Measurements from ENCODE around the gene HEXIM1. TPM values are rescaled to one million over a fixed set of nuclear protein-coding genes. Genes with fewer than 3 reads are reported as not detected.

Gene HEXIM1
- total RNA-seq, 1 experiment from 2014 or later: 29.6 TPM

DNA sequence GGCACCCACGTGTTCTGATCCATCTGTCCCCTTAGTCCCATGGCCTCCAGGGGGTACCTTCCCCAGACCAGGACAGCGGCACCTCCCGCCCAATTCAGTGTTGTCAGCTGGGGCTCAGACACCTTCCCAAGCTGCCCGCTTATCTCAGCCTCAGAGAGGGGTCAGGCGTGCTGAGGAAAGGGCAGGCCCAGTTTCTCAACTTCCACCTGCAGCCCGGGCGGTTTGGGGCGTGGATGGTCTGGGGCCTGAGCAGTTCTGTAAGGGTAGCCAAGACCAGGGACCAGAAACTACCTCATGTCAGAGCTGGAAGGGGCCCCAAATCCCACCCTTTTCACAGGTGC, 21.1 kb upstream of the HEXIM1 start (continued):
- TF ChIP-seq, protein P1, sequence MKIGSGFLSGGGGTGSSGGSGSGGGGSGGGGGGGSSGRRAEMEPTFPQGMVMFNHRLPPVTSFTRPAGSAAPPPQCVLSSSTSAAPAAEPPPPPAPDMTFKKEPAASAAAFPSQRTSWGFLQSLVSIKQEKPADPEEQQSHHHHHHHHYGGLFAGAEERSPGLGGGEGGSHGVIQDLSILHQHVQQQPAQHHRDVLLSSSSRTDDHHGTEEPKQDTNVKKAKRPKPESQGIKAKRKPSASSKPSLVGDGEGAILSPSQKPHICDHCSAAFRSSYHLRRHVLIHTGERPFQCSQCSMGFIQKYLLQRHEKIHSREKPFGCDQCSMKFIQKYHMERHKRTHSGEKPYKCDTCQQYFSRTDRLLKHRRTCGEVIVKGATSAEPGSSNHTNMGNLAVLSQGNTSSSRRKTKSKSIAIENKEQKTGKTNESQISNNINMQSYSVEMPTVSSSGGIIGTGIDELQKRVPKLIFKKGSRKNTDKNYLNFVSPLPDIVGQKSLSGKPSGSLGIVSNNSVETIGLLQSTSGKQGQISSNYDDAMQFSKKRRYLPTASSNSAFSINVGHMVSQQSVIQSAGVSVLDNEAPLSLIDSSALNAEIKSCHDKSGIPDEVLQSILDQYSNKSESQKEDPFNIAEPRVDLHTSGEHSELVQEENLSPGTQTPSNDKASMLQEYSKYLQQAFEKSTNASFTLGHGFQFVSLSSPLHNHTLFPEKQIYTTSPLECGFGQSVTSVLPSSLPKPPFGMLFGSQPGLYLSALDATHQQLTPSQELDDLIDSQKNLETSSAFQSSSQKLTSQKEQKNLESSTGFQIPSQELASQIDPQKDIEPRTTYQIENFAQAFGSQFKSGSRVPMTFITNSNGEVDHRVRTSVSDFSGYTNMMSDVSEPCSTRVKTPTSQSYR (CRISPR knock-in tag; IDR thresholded peaks at IDR 0.05): no peak
- TF ChIP-seq ZNF423 (CRISPR knock-in tag; IDR thresholded peaks at IDR 0.05): no peak

DNA sequence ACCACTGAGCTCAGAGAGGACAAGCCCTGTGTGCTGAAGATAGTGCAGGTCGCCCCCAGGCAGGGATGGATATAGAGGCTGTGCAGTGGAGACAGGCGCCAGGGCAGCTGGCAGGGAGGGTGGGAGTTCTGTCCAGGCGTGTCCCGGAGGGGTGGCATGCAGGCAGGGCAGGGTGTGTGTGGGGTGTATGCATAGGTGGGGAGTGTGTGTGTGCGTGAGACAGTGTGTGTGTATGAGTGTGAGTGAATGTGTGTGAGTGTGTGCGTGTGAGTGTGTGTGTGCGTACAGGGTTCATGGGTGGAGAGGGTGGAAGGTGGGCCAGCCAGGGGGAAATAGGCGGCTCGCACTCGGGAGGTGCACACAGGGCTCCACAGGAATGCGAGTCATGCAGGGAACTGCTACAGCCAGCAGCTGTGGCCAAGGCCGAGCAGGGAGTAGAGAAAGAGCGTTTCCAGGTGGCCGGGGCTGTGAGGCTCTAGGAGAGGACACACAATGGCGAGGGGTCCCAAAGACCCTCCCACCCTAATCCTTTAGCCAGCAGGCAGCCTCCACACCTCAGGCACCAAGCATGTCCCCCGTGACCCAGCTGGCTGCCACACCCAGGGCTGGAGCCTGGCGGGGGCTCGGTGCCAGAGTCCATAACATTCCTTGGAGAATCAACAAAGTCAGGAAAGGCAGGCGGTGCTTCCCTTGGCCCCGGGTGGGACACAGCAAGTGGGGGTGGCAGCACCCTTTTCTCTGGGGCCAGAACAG, 20.6 kb upstream of the HEXIM1 start:
- H3K27me3 Mint-ChIP-seq (ENCODE audit: low read depth): no peaks in the 10 kb centered on the region
- H3K27ac Mint-ChIP-seq: peak overlapping the region; percentile 76
- TF ChIP-seq, protein P2, sequence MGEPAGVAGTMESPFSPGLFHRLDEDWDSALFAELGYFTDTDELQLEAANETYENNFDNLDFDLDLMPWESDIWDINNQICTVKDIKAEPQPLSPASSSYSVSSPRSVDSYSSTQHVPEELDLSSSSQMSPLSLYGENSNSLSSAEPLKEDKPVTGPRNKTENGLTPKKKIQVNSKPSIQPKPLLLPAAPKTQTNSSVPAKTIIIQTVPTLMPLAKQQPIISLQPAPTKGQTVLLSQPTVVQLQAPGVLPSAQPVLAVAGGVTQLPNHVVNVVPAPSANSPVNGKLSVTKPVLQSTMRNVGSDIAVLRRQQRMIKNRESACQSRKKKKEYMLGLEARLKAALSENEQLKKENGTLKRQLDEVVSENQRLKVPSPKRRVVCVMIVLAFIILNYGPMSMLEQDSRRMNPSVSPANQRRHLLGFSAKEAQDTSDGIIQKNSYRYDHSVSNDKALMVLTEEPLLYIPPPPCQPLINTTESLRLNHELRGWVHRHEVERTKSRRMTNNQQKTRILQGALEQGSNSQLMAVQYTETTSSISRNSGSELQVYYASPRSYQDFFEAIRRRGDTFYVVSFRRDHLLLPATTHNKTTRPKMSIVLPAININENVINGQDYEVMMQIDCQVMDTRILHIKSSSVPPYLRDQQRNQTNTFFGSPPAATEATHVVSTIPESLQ (CRISPR knock-in tag; IDR thresholded peaks at IDR 0.05): no peak
- TF ChIP-seq SP1 (CRISPR knock-in tag; conservative IDR thresholded peaks at IDR 0.05): no peak
- CTCF ChIA-PET: interaction anchor here (0.6 to 2.3 kb wide), 6 partner anchors 8 to 216 kb away, joined by 3 to 10 read pairs (median 5); partner anchors contain the start of gene ACBD4
- POLR2A ChIA-PET: interaction anchor here (1.0 kb wide), 1 partner anchor 12 kb away, joined by 3 read pairs; no protein-coding TSS in a partner anchor
- peaks cover 18% of the 10 kb centered on the region for H3K4me1 Mint-ChIP-seq
- DNase-seq (ENCODE audit: low spot score) (no peak), ATAC-seq (peak; percentile 7; the same call in 1 of the 2 replicates)
- H3K36me3 Mint-ChIP-seq: no peaks in the 10 kb centered on the region
- no peaks in the 10 kb centered on the region for H3K9me3 Mint-ChIP-seq
- H3K4me3 Mint-ChIP-seq: no peak overlapping the region

DNA sequence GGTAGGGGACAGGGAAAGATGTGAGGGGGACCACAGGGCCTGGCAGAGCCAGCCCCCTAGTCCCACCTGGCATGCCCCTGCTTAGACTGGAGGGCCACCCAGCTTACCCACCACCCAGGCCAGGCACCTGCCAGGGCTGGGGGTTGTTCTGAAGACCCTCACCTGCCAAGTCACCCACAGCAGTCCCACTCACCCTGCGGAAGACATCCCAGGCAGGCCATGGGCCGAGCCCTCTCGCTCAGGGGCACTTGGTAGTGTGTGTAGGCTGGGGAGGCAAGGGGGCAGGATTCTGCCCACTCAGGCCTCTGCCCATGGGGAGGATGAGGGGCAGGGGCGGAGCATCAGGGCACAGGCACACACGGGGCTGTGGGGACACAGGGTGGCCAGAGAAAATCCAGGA, 19.9 kb upstream of the HEXIM1 start:
- Mint-ChIP-seq H3K4me1 (peaks cover 18% of the 10 kb centered on the region), H3K27ac (peak overlapping the region; percentile 76; the same call in 1 of the 2 replicates), H3K4me3 (no peak overlapping the region), H3K27me3 (ENCODE audit: low read depth) (no peaks in the 10 kb centered on the region), H3K9me3 (no peaks in the 10 kb centered on the region), H3K36me3 (no peaks in the 10 kb centered on the region)
- POLR2A ChIA-PET: interaction anchor here (1.0 kb wide), 1 partner anchor 13 kb away, joined by 3 read pairs; no protein-coding TSS in a partner anchor
- no peak for DNase-seq (ENCODE audit: low spot score)
- ATAC-seq: no peak
- CTCF ChIA-PET: interaction anchor here (1.4 to 1.6 kb wide), 2 partner anchors 29 to 69 kb away, joined by 6 to 8 read pairs; no protein-coding TSS in a partner anchor
- TF ChIP-seq ZNF317 (CRISPR knock-in tag; IDR thresholded peaks at IDR 0.05; ENCODE audit: borderline replicate concordance, low read depth) (no peak), KAT7 (CRISPR knock-in tag; IDR thresholded peaks at IDR 0.05; ENCODE audit: borderline replicate concordance) (no peak), ZNF263 (CRISPR knock-in tag; IDR thresholded peaks at IDR 0.05; ENCODE audit: low read depth) (no peak), IRF2 (CRISPR knock-in tag; IDR thresholded peaks at IDR 0.05; ENCODE audit: borderline replicate concordance, low read depth) (no peak), CREB1 (CRISPR knock-in tag; IDR thresholded peaks at IDR 0.05) (no peak), CBFB (CRISPR knock-in tag; IDR thresholded peaks at IDR 0.05; ENCODE audit: low read depth) (no peak), RELA (CRISPR knock-in tag; IDR thresholded peaks at IDR 0.05; ENCODE audit: borderline replicate concordance) (no peak), SOX15 (CRISPR knock-in tag; IDR thresholded peaks at IDR 0.05) (no peak), NFE2L1 (CRISPR knock-in tag; IDR thresholded peaks at IDR 0.05) (no peak)
- TF ChIP-seq, protein P3, sequence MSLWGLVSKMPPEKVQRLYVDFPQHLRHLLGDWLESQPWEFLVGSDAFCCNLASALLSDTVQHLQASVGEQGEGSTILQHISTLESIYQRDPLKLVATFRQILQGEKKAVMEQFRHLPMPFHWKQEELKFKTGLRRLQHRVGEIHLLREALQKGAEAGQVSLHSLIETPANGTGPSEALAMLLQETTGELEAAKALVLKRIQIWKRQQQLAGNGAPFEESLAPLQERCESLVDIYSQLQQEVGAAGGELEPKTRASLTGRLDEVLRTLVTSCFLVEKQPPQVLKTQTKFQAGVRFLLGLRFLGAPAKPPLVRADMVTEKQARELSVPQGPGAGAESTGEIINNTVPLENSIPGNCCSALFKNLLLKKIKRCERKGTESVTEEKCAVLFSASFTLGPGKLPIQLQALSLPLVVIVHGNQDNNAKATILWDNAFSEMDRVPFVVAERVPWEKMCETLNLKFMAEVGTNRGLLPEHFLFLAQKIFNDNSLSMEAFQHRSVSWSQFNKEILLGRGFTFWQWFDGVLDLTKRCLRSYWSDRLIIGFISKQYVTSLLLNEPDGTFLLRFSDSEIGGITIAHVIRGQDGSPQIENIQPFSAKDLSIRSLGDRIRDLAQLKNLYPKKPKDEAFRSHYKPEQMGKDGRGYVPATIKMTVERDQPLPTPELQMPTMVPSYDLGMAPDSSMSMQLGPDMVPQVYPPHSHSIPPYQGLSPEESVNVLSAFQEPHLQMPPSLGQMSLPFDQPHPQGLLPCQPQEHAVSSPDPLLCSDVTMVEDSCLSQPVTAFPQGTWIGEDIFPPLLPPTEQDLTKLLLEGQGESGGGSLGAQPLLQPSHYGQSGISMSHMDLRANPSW (CRISPR knock-in tag; conservative IDR thresholded peaks at IDR 0.05; ENCODE audit: low read depth): no peak
- TF ChIP-seq, protein P4, sequence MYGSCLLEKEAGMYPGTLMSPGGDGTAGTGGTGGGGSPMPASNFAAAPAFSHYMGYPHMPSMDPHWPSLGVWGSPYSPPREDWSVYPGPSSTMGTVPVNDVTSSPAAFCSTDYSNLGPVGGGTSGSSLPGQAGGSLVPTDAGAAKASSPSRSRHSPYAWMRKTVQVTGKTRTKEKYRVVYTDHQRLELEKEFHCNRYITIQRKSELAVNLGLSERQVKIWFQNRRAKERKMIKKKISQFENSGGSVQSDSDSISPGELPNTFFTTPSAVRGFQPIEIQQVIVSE (CRISPR knock-in tag; IDR thresholded peaks at IDR 0.05; ENCODE audit: borderline replicate concordance): no peak
- TF ChIP-seq, protein P5, sequence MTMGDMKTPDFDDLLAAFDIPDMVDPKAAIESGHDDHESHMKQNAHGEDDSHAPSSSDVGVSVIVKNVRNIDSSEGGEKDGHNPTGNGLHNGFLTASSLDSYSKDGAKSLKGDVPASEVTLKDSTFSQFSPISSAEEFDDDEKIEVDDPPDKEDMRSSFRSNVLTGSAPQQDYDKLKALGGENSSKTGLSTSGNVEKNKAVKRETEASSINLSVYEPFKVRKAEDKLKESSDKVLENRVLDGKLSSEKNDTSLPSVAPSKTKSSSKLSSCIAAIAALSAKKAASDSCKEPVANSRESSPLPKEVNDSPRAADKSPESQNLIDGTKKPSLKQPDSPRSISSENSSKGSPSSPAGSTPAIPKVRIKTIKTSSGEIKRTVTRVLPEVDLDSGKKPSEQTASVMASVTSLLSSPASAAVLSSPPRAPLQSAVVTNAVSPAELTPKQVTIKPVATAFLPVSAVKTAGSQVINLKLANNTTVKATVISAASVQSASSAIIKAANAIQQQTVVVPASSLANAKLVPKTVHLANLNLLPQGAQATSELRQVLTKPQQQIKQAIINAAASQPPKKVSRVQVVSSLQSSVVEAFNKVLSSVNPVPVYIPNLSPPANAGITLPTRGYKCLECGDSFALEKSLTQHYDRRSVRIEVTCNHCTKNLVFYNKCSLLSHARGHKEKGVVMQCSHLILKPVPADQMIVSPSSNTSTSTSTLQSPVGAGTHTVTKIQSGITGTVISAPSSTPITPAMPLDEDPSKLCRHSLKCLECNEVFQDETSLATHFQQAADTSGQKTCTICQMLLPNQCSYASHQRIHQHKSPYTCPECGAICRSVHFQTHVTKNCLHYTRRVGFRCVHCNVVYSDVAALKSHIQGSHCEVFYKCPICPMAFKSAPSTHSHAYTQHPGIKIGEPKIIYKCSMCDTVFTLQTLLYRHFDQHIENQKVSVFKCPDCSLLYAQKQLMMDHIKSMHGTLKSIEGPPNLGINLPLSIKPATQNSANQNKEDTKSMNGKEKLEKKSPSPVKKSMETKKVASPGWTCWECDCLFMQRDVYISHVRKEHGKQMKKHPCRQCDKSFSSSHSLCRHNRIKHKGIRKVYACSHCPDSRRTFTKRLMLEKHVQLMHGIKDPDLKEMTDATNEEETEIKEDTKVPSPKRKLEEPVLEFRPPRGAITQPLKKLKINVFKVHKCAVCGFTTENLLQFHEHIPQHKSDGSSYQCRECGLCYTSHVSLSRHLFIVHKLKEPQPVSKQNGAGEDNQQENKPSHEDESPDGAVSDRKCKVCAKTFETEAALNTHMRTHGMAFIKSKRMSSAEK (CRISPR knock-in tag; IDR thresholded peaks at IDR 0.05; ENCODE audit: borderline replicate concordance): no peak
- TF ChIP-seq, protein P6, sequence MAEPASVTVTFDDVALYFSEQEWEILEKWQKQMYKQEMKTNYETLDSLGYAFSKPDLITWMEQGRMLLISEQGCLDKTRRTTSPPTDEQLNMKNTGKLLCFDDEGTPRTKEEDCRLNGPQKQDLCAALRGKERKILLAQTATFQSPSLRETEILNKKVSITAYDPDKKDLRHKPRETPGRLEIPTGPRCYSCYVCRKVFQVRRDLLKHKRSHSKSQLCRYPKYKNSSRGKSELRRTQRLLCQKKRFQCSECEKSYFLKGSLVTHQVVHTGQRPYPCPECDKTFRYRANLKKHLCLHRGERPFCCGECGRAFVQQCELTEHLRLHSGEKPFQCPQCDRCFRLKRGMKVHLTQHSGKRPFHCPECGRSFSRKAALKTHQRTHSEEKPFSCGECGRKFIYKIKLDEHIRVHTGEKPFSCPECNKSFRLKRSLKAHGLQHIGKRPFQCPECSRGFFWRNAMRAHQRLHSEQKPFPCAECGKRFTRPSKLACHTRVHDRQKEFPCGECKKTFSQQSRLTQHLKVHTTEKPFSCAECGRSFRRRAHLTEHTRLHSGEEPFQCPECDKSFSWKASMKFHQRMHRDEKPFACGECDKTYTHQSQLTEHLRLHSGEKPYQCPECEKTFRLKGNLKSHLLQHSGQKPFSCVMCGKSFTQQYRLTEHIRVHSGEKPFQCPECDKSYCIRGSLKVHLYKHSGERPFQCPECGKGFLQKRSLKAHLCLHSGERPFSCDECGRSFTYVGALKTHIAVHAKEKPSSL (CRISPR knock-in tag; conservative IDR thresholded peaks at IDR 0.05): no peak
